IMR-90 (cell line): Measurements from ENCODE around the gene ECPAS. TPM values are rescaled to one million over a fixed set of nuclear protein-coding genes. Genes with fewer than 3 reads are reported as not detected.

Source experiments
- ATAC-seq: fragments of 200-7000 bp; cut with Tn5 transposase; 2 replicates; pipeline ENCODE4 v1.9.1; 2020; ENCODE audit warnings: low read depth, mild to moderate bottlenecking, moderate library complexity
- BruUV-seq: library from RNA; stranded (reverse); fragments of 400-500 nt; replicated peaks from 2 replicates; lab custom pipeline; 2021; lab: Mats Ljungman, UMichigan
- CTCF ChIA-PET: fragments of 300-600 bp; formaldehyde crosslinking; extraction: SDS; loops from one replicate; lab custom pipeline; 2021; ENCODE audit warnings: antibody characterized with exemption; lab: Yijun Ruan, JAX
- POLR2A ChIA-PET: fragments of 300-600 bp; sonication (Branson Sonifier 250); formaldehyde crosslinking; loops from one replicate; lab custom pipeline; 2022; ENCODE audit warnings: antibody characterized with exemption; ENCODE audit not compliant: unreplicated experiment; lab: Charles Lee
- DNase-seq: peaks from one replicate; pipeline ENCODE4 v3.0.0; 2013
- H2AFZ ChIP-seq: replicated peaks from 2 replicates; pipeline ENCODE3; 2013; ENCODE audit warnings: low read length, mild to moderate bottlenecking; ENCODE audit not compliant: poor library complexity
- H2AK5ac ChIP-seq: 2 replicates; pipeline ENCODE4 v1.6.1; 2013; ENCODE audit warnings: low read depth, low read length, inconsistent platforms
- H2AK9ac ChIP-seq: replicated peaks from 2 replicates; pipeline ENCODE3; 2013; ENCODE audit warnings: mild to moderate bottlenecking, low read depth, low read length, moderate library complexity; ENCODE audit not compliant: poor library complexity
- H2BK120ac ChIP-seq: 2 replicates; pipeline ENCODE4 v1.6.1; 2013; ENCODE audit warnings: low read depth, low read length, inconsistent platforms
- H2BK15ac ChIP-seq: 3 replicates; pipeline ENCODE4 v1.6.1; 2013; ENCODE audit warnings: low read depth, low read length, inconsistent platforms
- H2BK20ac ChIP-seq: 2 replicates; pipeline ENCODE4 v1.6.1; 2013; ENCODE audit warnings: low read depth, mild to moderate bottlenecking, inconsistent platforms, low read length, moderate library complexity
- H2BK5ac ChIP-seq: 2 replicates; pipeline ENCODE4 v1.6.1; 2013; ENCODE audit warnings: mild to moderate bottlenecking, low read depth, low read length, inconsistent platforms; ENCODE audit not compliant: poor library complexity, severe bottlenecking
- H3K14ac ChIP-seq: replicated peaks from 2 replicates; pipeline ENCODE4 v1.6.1; 2013; ENCODE audit warnings: low read depth, low read length, inconsistent platforms
- H3K18ac ChIP-seq: 2 replicates; pipeline ENCODE4 v1.6.1; 2013; ENCODE audit warnings: low read depth, low read length, control low read depth
- H3K23ac ChIP-seq: 2 replicates; pipeline ENCODE4 v1.6.1; 2013; ENCODE audit warnings: low read depth, low read length, inconsistent platforms
- H3K27ac ChIP-seq: 2 replicates; pipeline ENCODE4 v1.5.1; 2013; ENCODE audit warnings: mild to moderate bottlenecking, control low read depth, low read length; ENCODE audit not compliant: insufficient read depth
- H3K27me3 ChIP-seq: 2 replicates; pipeline ENCODE4 v1.6.1; 2013; ENCODE audit warnings: low read length; ENCODE audit not compliant: control insufficient read depth, insufficient read depth
- H3K36me3 ChIP-seq: 2 replicates; pipeline ENCODE4 v1.6.1; 2013; ENCODE audit warnings: low read length, mixed read lengths; ENCODE audit not compliant: control insufficient read depth, insufficient read depth
- H3K4ac ChIP-seq: 2 replicates; pipeline ENCODE4 v1.6.1; 2013; ENCODE audit warnings: low read depth, low read length, inconsistent platforms
- H3K4me1 ChIP-seq: 2 replicates; pipeline ENCODE4 v1.6.1; 2013; ENCODE audit warnings: low read length, mixed read lengths; ENCODE audit not compliant: control insufficient read depth, insufficient read depth
- H3K4me2 ChIP-seq: 2 replicates; pipeline ENCODE4 v1.6.1; 2013; ENCODE audit warnings: low read depth, mild to moderate bottlenecking, control low read depth, low read length, moderate library complexity
- H3K4me3 ChIP-seq: 2 replicates; pipeline ENCODE4 v1.5.1; 2013; ENCODE audit warnings: low read depth, mild to moderate bottlenecking, control low read depth, low read length, moderate library complexity; ENCODE audit not compliant: insufficient read depth
- H3K56ac ChIP-seq: 2 replicates; pipeline ENCODE4 v1.6.1; 2013; ENCODE audit warnings: low read length, inconsistent platforms; ENCODE audit not compliant: insufficient read depth; ENCODE audit errors: extremely low read depth
- H3K79me1 ChIP-seq, 2 experiments: 2 replicates each; pipeline ENCODE4 v1.6.1; 2013; ENCODE audit warnings: low read length in 2 of 2, inconsistent platforms in 1 of 2, low read depth in 1 of 2
- H3K9ac ChIP-seq: 2 replicates; pipeline ENCODE4 v1.6.1; 2013; ENCODE audit warnings: low read depth, low read length, control low read depth
- H3K9me1 ChIP-seq: 2 replicates; pipeline ENCODE4 v1.6.1; 2013; ENCODE audit warnings: low read length, inconsistent platforms; ENCODE audit not compliant: insufficient read depth
- H3K9me3 ChIP-seq: 2 replicates; pipeline ENCODE4 v1.6.1; 2013; ENCODE audit warnings: low read length; ENCODE audit not compliant: control insufficient read depth, insufficient read depth
- H4K20me1 ChIP-seq: 2 replicates; pipeline ENCODE4 v1.6.1; 2013; ENCODE audit warnings: low read length, inconsistent platforms; ENCODE audit not compliant: insufficient read depth
- H4K5ac ChIP-seq: 2 replicates; pipeline ENCODE4 v1.6.1; 2013; ENCODE audit warnings: mild to moderate bottlenecking, low read depth, low read length, control low read depth
- H4K8ac ChIP-seq, 2 experiments: 2 replicates each; pipeline ENCODE4 v1.6.1; 2013; ENCODE audit warnings: low read depth in 2 of 2, low read length in 2 of 2, control low read depth in 1 of 2, inconsistent platforms in 1 of 2
- H4K91ac ChIP-seq: 2 replicates; pipeline ENCODE4 v1.6.1; 2013; ENCODE audit warnings: low read depth, low read length, inconsistent platforms; ENCODE audit not compliant: insufficient read depth
- BHLHE40 ChIP-seq: fragments of 150-350 bp; IDR thresholded peaks from 2 replicates; pipeline ENCODE4 v1.6.1; 2016; ENCODE audit warnings: mild to moderate bottlenecking, low read depth, low read length
- CEBPB ChIP-seq: IDR thresholded peaks from 2 replicates; pipeline ENCODE4 v1.6.1; 2012; ENCODE audit warnings: low read depth, low read length, improper control_type of control experiment
- CHD1 ChIP-seq: IDR thresholded peaks from 2 replicates; pipeline ENCODE4 v1.6.1; 2012; ENCODE audit warnings: low read depth, low read length, improper control_type of control experiment
- FOS ChIP-seq: fragments of 150-350 bp; IDR thresholded peaks from 2 replicates; pipeline ENCODE4 v1.6.1; 2016; ENCODE audit warnings: low read depth, low read length
- MAFK ChIP-seq: IDR thresholded peaks from 2 replicates; pipeline ENCODE4 v1.6.1; 2012; ENCODE audit warnings: low read depth, low read length, improper control_type of control experiment
- MAZ ChIP-seq: IDR thresholded peaks from 2 replicates; pipeline ENCODE4 v1.6.1; 2012; ENCODE audit warnings: low read depth, mild to moderate bottlenecking, low read length, improper control_type of control experiment, moderate library complexity, borderline replicate concordance
- MXI1 ChIP-seq: IDR thresholded peaks from 2 replicates; pipeline ENCODE4 v1.6.1; 2012; ENCODE audit warnings: low read depth, mild to moderate bottlenecking, low read length, moderate library complexity, borderline replicate concordance
- NFE2L2 ChIP-seq: fragments of 150-350 bp; IDR thresholded peaks from 2 replicates; pipeline ENCODE4 v1.6.1; 2016; ENCODE audit warnings: low read depth, mild to moderate bottlenecking, low read length
- POLR2A ChIP-seq: IDR thresholded peaks from 2 replicates; pipeline ENCODE4 v1.6.1; 2012; ENCODE audit warnings: mild to moderate bottlenecking, low read depth, low read length
- RAD21 ChIP-seq: IDR thresholded peaks from 2 replicates; pipeline ENCODE4 v1.6.1; 2012; ENCODE audit warnings: low read length, improper control_type of control experiment
- RCOR1 ChIP-seq: IDR thresholded peaks from 2 replicates; pipeline ENCODE4 v1.6.1; 2012; ENCODE audit warnings: mild to moderate bottlenecking, low read length, improper control_type of control experiment; ENCODE audit not compliant: insufficient replicate concordance
- RFX5 ChIP-seq: IDR thresholded peaks from 2 replicates; pipeline ENCODE4 v1.8.0; 2012; ENCODE audit warnings: low read depth, mild to moderate bottlenecking, low read length, moderate library complexity
- SMC3 ChIP-seq: fragments of 150-350 bp; IDR thresholded peaks from 2 replicates; pipeline ENCODE4 v1.6.1; 2016; ENCODE audit warnings: low read depth, mild to moderate bottlenecking, antibody characterized with exemption, low read length, moderate library complexity
- WGBS, 2 experiments: methylation state at CpG; one replicate each; pipeline versions ENCODE4 v1.1.5 to v1.1.7; 2013; ENCODE audit warnings: missing lambda C conversion rate in 2 of 2; ENCODE audit not compliant: insufficient read length in 1 of 2; ENCODE audit errors: extremely low coverage in 2 of 2; 5-methylcytosine and 5-hydroxymethylcytosine counted together
- dilution Hi-C: fragments of 300-500 bp; cut with HindIII; formaldehyde crosslinking; loops from one replicate; pipeline ENCODE4 v1.14.3; 2018; ENCODE audit warnings: low sequenced_read_pairs; ENCODE audit not compliant: unreplicated experiment
- in situ Hi-C: fragments of 300-500 bp; cut with MboI; formaldehyde crosslinking; loops from 3 replicates; pipeline ENCODE4 v1.14.3; 2019; ENCODE audit warnings: low sequenced_read_pairs, inconsistent platforms, mixed read lengths
- intact Hi-C: fragments of 100-400 bp; cut with micrococcal nuclease; formaldehyde crosslinking; loops from 2 replicates; pipeline ENCODE4 v1.10.0; 2022
- polyA plus RNA-seq, 3 experiments: library from polyadenylated mRNA; depleted of rRNA; stranded (reverse); fragments of >200 nt; gene quantifications; 2 replicates each; pipeline ENCODE4 v1.2.3, GENCODE V29; 2012; ENCODE audit warnings: low replicate concordance in 1 of 3
- total RNA-seq: library from RNA; depleted of rRNA; stranded (reverse); fragments of >200 nt; gene quantifications from 2 replicates; pipeline ENCODE4 v1.2.3, GENCODE V29; 2012
- TF ChIP-seq, protein P1 (sequence below): conservative IDR thresholded peaks from 2 replicates; pipeline ENCODE4 v1.5.1; 2012; ENCODE audit warnings: mild to moderate bottlenecking, low read depth, low read length, improper control_type of control experiment
- TF ChIP-seq, protein P2 (sequence below): fragments of 150-350 bp; IDR thresholded peaks from 2 replicates; pipeline ENCODE4 v1.6.1; 2017; ENCODE audit warnings: mild to moderate bottlenecking, antibody characterized with exemption, low read length, low read depth
- TF ChIP-seq, protein P3 (sequence below): fragments of 150-350 bp; IDR thresholded peaks from 2 replicates; pipeline ENCODE4 v1.6.1; 2016; ENCODE audit warnings: low read depth, mild to moderate bottlenecking, low read length, moderate library complexity, borderline replicate concordance

The ECPAS gene
- total and polyA plus RNA-seq, 2 of the 4 experiments (the other 2 are of a cell fraction), result 20.1 to 54.8 TPM

DNA sequence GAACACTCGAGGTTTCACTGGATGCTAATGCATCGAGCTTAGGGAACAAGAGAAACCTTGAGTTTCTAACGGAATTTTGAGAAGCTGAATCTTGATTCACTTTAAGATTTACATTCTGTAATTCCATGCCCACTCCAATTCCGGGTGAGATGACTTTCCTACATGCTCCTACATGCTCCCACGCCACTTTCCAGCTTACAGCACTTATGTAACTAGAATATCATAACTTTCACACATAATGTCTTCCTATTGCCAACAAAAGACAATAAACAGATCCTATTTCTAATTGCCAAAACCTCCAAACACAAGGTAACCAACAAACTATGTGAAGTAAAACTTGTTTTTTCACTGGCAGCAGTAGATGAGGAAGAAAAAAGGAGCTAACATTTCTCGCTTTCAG lies 72.9 kb downstream of the ECPAS start:
- H3K36me3 ChIP-seq, result peaks cover 39% of the 10 kb centered on the region
- dilution Hi-C loops, result no loop called here
- no peaks in the 10 kb centered on the region for H4K20me1 ChIP-seq
- H2AK5ac ChIP-seq, result no peak overlapping the region
- in situ Hi-C loops, result no loop called here
- BruUV-seq, result no TSS peak
- H2BK20ac ChIP-seq, result no peak overlapping the region
- H3K9me3 ChIP-seq, result no peaks in the 10 kb centered on the region
- no peak overlapping the region for H4K8ac ChIP-seq
- no peak overlapping the region for H3K56ac ChIP-seq
- H3K4me2 ChIP-seq, result no peak overlapping the region
- no peaks in the 10 kb centered on the region for H3K27me3 ChIP-seq
- no peaks in the 10 kb centered on the region for H3K4me1 ChIP-seq
- H3K79me1 ChIP-seq, result peaks cover 0 to 9% of the 10 kb centered on the region in 2 experiments; a peak in 3 of 4 replicates
- H2BK120ac ChIP-seq, result no peak overlapping the region
- ATAC-seq (no peak), DNase-seq (no peak)
- WGBS, 2 experiments, result 100% methylated on average over 2 of the region's 6 CpGs; no CpG with 5 or more reads in 1 of the 2 experiments
- TF ChIP-seq BHLHE40, result no peak
- TF ChIP-seq, protein P1, sequence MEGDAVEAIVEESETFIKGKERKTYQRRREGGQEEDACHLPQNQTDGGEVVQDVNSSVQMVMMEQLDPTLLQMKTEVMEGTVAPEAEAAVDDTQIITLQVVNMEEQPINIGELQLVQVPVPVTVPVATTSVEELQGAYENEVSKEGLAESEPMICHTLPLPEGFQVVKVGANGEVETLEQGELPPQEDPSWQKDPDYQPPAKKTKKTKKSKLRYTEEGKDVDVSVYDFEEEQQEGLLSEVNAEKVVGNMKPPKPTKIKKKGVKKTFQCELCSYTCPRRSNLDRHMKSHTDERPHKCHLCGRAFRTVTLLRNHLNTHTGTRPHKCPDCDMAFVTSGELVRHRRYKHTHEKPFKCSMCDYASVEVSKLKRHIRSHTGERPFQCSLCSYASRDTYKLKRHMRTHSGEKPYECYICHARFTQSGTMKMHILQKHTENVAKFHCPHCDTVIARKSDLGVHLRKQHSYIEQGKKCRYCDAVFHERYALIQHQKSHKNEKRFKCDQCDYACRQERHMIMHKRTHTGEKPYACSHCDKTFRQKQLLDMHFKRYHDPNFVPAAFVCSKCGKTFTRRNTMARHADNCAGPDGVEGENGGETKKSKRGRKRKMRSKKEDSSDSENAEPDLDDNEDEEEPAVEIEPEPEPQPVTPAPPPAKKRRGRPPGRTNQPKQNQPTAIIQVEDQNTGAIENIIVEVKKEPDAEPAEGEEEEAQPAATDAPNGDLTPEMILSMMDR, result no peak
- no peak for TF ChIP-seq RCOR1
- no peak for TF ChIP-seq SMC3
- no peak for TF ChIP-seq NFE2L2
- TF ChIP-seq RFX5, result no peak
- TF ChIP-seq CEBPB, result no peak
- TF ChIP-seq, protein P2, sequence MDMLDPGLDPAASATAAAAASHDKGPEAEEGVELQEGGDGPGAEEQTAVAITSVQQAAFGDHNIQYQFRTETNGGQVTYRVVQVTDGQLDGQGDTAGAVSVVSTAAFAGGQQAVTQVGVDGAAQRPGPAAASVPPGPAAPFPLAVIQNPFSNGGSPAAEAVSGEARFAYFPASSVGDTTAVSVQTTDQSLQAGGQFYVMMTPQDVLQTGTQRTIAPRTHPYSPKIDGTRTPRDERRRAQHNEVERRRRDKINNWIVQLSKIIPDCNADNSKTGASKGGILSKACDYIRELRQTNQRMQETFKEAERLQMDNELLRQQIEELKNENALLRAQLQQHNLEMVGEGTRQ, result no peak
- no peak for TF ChIP-seq CHD1
- TF ChIP-seq, protein P3, sequence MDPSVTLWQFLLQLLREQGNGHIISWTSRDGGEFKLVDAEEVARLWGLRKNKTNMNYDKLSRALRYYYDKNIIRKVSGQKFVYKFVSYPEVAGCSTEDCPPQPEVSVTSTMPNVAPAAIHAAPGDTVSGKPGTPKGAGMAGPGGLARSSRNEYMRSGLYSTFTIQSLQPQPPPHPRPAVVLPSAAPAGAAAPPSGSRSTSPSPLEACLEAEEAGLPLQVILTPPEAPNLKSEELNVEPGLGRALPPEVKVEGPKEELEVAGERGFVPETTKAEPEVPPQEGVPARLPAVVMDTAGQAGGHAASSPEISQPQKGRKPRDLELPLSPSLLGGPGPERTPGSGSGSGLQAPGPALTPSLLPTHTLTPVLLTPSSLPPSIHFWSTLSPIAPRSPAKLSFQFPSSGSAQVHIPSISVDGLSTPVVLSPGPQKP, result no peak
- no peak for TF ChIP-seq MXI1
- no peak for TF ChIP-seq POLR2A
- no peak for TF ChIP-seq FOS
- no peak for TF ChIP-seq RAD21
- TF ChIP-seq MAFK, result no peak
- no peak for TF ChIP-seq MAZ
- no peak overlapping the region for H3K9ac ChIP-seq
- no peak overlapping the region for H2BK15ac ChIP-seq
- no peak overlapping the region for H3K27ac ChIP-seq
- H3K9me1 ChIP-seq, result 0 out of 2 replicates have a peak, but pooled peaks cover 2% of the 10 kb centered on the region
- intact Hi-C loops, result no loop called here
- ChIA-PET CTCF (no interaction called here), POLR2A (interaction anchor here (0.6 kb wide), 1 partner anchor 610 kb away, joined by 9 read pairs; no protein-coding TSS in a partner anchor)
- no peak overlapping the region for H4K91ac ChIP-seq
- H2AFZ ChIP-seq, result no peak overlapping the region
- no peak overlapping the region for H3K4ac ChIP-seq
- H3K23ac ChIP-seq, result no peak overlapping the region
- H3K18ac ChIP-seq, result no peak overlapping the region
- no peak overlapping the region for H2AK9ac ChIP-seq
- H4K5ac ChIP-seq, result no peak overlapping the region
- no peak overlapping the region for H3K14ac ChIP-seq
- no peak overlapping the region for H3K4me3 ChIP-seq
- H2BK5ac ChIP-seq, result no peak overlapping the region
